ENCODE data around the gene SMC6.

GRCh38 chr2:17682098-17682857, 71.3 kb downstream of the SMC6 start:
- TF ChIP-seq CTCF (IDR thresholded peaks at IDR 0.05): no peak
- TF ChIP-seq POLR2A (IDR thresholded peaks at IDR 0.05): no peak

Data from adrenal gland (tissue), 5 donors.